ENCODE measurements around the gene NDFIP2.

The NDFIP2 gene

GRCh38 chr13:79492918-79493594, 12.1 kb downstream of the NDFIP2 start:
- no peak for TF ChIP-seq CTCF (IDR thresholded peaks at IDR 0.05; ENCODE audit: insufficient read depth, low read length, poor library complexity, severe bottlenecking)
- no peak for DNase-seq (ENCODE audit: extremely low read depth, insufficient read length)
- H3K4me3 ChIP-seq (replicated peaks; ENCODE audit: low read depth, low read length) = no peak overlapping the region

GRCh38 chr13:79496188-79496587, 15.2 kb downstream of the NDFIP2 start:
- Histone ChIP-seq H3K27me3 (replicated peaks; ENCODE audit: control insufficient read depth, insufficient read depth, low read length) (no peaks in the 10 kb centered on the region), H3K4me3 (replicated peaks; ENCODE audit: low read depth, low read length) (no peak overlapping the region), H3K36me3 (ENCODE audit: control insufficient read depth, insufficient read depth, low read length) (no peaks in the 10 kb centered on the region)
- no peak for TF ChIP-seq CTCF (IDR thresholded peaks at IDR 0.05; ENCODE audit: insufficient read depth, low read length, poor library complexity, severe bottlenecking)
- DNase-seq (ENCODE audit: extremely low read depth, insufficient read length) = no peak

More at GRCh38 chr13:79492918-79493594, 12.1 kb downstream of the NDFIP2 start:
- no peaks in the 10 kb centered on the region for H3K36me3 ChIP-seq (ENCODE audit: control insufficient read depth, insufficient read depth, low read length)
- H3K27me3 ChIP-seq (replicated peaks; ENCODE audit: control insufficient read depth, insufficient read depth, low read length) = no peaks in the 10 kb centered on the region

GRCh38 chr13:79497064-79497463, 16.1 kb downstream of the NDFIP2 start:
- no peaks in the 10 kb centered on the region for H3K36me3 ChIP-seq (ENCODE audit: control insufficient read depth, insufficient read depth, low read length)
- DNase-seq (ENCODE audit: extremely low read depth, insufficient read length) = no peak
- H3K4me3 ChIP-seq (replicated peaks; ENCODE audit: low read depth, low read length) = no peak overlapping the region
- H3K27me3 ChIP-seq (replicated peaks; ENCODE audit: control insufficient read depth, insufficient read depth, low read length) = no peaks in the 10 kb centered on the region; the same call in 1 of the 2 replicates
- no peak for TF ChIP-seq CTCF (IDR thresholded peaks at IDR 0.05; ENCODE audit: insufficient read depth, low read length, poor library complexity, severe bottlenecking)

- no peak overlapping the region for H3K4me3 ChIP-seq (replicated peaks; ENCODE audit: low read depth, low read length)
- no peaks in the 10 kb centered on the region for H3K36me3 ChIP-seq (ENCODE audit: control insufficient read depth, insufficient read depth, low read length)
- no peak for DNase-seq (ENCODE audit: extremely low read depth, insufficient read length)
- TF ChIP-seq CTCF (IDR thresholded peaks at IDR 0.05; ENCODE audit: insufficient read depth, low read length, poor library complexity, severe bottlenecking) = no peak
- H3K27me3 ChIP-seq (replicated peaks; ENCODE audit: control insufficient read depth, insufficient read depth, low read length) = no peaks in the 10 kb centered on the region; the same call in 1 of the 2 replicates
These were observed 16.9 kb downstream of the NDFIP2 start for GRCh38 chr13:79497852-79498251.

GRCh38 chr13:79500829-79501228, 19.9 kb downstream of the NDFIP2 start:
- Histone ChIP-seq H3K4me3 (replicated peaks; ENCODE audit: low read depth, low read length) (no peak overlapping the region), H3K36me3 (ENCODE audit: control insufficient read depth, insufficient read depth, low read length) (no peaks in the 10 kb centered on the region), H3K27me3 (replicated peaks; ENCODE audit: control insufficient read depth, insufficient read depth, low read length) (no peaks in the 10 kb centered on the region; the same call in 1 of the 2 replicates)
- DNase-seq (ENCODE audit: extremely low read depth, insufficient read length) = no peak
- TF ChIP-seq CTCF (IDR thresholded peaks at IDR 0.05; ENCODE audit: insufficient read depth, low read length, poor library complexity, severe bottlenecking) = no peak

Measured in GM06990 (cell line).